Epithelial cell of umbilical artery (primary cell): ENCODE results near the gene GGNBP2. TPM values are rescaled to one million over a fixed set of nuclear protein-coding genes. Genes with fewer than 3 reads are reported as not detected.

Experiments used
- total RNA-seq: library from RNA; depleted of rRNA; stranded (reverse); fragments of >200 nt; gene quantifications from 2 replicates; pipeline ENCODE4 v1.2.3, GENCODE V29; 2014

GGNBP2 gene
- total RNA-seq, result 54.6 and 68.8 TPM in 2 replicates

DNA sequence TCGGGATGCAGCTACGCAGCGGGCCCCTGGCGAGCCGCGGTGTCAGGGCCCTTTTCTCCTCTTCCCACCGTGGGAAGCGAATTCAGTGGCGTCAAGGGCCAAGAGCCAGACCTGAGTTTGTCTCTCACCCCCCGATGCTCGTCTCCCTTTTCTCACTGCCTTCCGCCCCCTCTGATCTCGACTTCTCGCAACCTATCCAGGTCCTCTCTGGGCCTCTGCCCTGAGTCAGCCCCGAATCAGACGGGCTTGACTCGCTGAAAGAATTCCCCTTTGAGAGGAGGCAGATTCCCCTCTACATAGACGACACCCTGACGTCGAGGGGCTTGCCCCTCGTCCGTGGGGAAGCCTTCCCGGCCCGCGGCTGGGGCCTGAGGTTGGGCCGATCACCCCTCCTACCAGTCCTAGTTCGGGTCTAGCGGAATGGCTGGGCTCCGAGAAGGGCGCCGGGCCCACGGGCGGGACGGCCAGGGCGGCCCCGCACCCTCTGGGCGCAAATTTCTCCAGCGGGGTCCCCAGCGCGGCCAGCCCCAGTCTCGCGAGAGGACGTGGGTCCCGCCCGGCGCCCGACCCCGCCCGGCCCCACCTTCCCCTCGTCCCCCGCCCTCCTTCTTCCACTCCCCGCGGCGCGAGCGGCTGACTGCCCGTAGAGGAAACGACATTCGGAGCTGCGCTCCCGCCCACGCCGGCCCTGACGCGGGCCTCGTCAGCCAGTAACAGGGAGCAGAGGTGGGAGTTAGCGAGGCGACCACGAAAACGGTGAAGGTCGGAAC lies at the start of gene GGNBP2:
Gene GGNBP2 (plus strand): TSS at position 613 of the 770 bp plus-strand sequence. CDS start 806 bp downstream, outside the sequence.

DNA sequence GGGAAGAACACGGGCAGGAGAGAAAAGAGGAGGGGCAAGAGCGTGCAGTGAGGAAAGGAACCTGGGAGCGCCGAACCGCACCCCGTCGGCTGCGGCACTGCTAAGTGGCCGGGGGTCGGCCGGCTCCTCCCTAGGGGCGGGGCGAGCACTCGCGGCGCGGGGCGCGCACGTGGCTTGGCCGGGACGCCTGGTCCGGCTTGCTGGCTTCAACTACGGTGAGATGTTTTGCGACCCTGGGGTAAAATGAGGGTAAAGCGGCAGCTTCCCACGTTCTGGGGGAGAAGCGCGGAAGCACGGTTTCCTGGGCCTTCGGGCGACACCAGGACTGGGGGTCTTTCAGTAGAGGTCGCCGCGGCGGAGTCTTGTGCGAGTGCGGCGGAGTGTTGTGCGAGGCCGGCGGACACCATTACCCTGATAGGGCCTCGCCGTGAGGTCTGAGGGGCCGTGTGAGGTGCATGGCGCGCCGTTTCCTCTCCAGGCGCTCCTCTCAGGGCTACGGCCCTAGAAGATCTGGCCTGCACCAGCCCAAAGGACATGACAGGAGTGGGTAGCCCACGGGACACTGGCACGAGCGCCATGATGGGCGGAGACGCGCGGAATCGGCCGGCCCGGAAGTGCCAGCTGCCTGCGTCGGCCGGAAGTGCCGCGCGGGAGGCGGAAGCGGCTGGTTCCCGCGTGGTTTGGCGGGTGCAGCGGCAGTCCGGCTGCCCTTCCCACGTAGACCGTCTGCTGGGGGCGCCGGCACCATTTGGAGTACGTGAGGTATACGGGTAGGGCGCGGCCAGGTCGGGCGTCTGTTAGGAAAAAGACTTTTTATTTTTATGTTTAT lies 9.7 kb upstream of the GGNBP2 start, which contains the start of the genes MYO19 and PIGW:
Gene MYO19 (minus strand): TSS at position 29 of the 829 bp plus-strand sequence. CDS start 2,330 bp downstream, outside the sequence.
Gene PIGW (plus strand): TSS at position 148 of the 829 bp plus-strand sequence. CDS start 2,115 bp downstream, outside the sequence.

DNA sequence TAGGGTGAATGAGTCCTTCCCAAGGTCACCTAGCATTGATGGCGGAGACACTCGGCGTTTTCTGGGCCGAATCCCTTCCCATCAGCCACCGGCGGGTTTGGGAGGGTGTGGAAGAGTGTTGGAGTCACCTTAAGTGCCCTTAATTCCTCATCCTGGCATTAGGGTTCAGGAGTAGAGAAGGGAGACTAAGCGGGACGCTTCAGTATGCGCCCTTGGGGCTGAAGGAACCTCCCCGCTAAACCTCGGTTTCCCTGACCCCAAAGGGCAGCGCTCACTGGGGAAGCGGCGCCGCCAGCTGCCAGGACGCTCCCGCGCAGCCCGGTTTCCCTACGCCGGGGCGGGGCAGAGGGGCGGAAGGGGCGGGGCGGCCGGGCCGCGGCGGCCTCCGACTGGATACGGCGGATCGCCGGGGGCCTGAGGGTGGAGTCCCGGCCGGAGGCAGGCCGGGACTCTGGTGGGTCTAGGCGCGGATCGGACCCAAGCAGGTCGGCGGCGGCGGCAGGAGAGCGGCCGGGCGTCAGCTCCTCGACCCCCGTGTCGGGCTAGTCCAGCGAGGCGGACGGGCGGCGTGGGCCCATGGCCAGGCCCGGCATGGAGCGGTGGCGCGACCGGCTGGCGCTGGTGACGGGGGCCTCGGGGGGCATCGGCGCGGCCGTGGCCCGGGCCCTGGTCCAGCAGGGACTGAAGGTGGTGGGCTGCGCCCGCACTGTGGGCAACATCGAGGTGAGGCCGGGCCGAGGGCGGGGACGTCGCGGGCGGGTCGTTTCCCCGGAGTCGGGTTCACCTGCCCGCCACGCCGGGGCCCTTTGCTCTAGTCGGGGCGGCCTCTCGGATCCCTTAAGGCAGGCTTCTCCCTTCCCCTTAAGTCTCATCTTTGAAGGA lies 47.0 kb downstream of the GGNBP2 start, which contains the start of gene DHRS11:
Gene DHRS11 (plus strand): TSS at position 446 of the 882 bp plus-strand sequence. CDS start 131 bp downstream, at position 577.

DNA sequence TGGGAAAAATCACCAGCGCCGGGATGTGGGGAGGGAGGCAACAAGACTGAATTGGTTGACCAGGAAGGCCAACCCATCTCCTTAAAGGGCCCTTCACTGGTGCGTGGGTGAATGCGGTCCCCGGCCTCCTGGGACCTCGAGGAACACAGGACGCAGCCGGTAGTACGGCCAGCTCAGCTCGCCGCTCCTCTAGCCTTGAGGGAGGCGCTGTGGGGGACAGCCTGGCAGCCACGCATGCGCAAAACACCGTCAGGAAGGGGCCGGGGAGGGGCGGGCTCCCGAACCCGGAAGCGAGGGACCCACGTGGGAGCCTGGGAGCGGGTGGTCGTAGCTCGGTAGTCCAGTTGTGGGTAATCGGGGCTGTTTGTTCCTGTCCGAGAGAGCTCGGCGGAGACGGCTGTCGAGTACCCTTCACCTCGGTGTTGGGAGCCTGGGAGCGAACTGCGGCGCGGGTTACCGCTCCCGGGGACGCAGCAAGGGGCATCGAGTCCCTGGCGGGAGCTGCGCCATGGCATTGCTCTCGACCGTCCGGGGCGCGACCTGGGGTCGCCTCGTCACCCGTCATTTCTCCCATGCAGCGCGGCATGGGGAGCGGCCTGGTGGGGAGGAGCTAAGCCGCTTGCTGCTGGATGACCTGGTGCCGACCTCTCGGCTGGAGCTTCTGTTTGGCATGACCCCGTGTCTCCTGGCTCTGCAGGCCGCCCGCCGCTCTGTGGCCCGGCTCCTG lies 56.7 kb downstream of the GGNBP2 start, which contains the start of gene MRM1:
Gene MRM1 (plus strand): TSS at position 281 of the 727 bp plus-strand sequence. CDS start 228 bp downstream, at position 509.

Other genes starting within 250 kb of the GGNBP2 start
- not detected in 2 replicates for gene TBC1D3G, start 221.0 kb upstream of the GGNBP2 start, total RNA-seq
- not detected in 2 replicates for gene TBC1D3H, start 156.5 kb upstream of the GGNBP2 start, total RNA-seq
- gene ZNHIT3, start 58.2 kb upstream of the GGNBP2 start, total RNA-seq, result 37.1 and 41.9 TPM in 2 replicates
- gene MYO19, start 10.1 kb upstream of the GGNBP2 start, total RNA-seq, result 46.4 and 51.7 TPM in 2 replicates
- gene PIGW, start 9.9 kb upstream of the GGNBP2 start, total RNA-seq, result 8.1 and 10.5 TPM in 2 replicates
- gene DHRS11, start 47.0 kb downstream of the GGNBP2 start, total RNA-seq, result 7.8 and 10.2 TPM in 2 replicates
- 5.8 and 7.0 TPM in 2 replicates for gene MRM1, start 56.7 kb downstream of the GGNBP2 start, total RNA-seq